ENCODE results near the gene IL17B. TPM values are rescaled to one million over a fixed set of nuclear protein-coding genes. Genes with fewer than 3 reads are reported as not detected.

Gene IL17B
- polyA plus RNA-seq, 1 donor (not counting 4 experiments of a cell fraction or from before 2014, with no cell fraction given) = not detected

DNA sequence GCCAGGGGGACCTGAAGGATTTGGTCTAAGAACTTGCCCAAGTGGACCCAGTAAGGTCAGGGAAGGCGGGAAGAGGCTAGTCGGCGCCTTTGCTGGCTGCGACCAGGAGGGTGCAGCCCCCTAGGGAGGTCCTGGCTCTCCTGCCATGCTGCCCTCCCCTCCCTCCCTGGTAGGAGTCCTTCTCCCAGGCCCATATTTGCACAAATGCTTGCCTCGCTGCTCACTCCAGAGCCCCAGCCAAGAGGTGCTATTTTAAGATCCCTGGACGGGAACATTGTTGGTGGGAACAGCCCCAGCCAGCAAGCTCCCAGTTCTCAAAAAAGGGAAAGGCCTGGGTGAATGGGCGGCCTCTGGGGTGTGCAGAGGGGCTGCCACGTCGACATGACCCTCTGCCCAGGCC lies 4.3 kb upstream of the IL17B start:
- H3K36me3 ChIP-seq (ENCODE audit: control insufficient read depth in 2 of 2, extremely low read depth in 1 of 2, insufficient read depth in 2 of 2, low read length in 2 of 2) = no peaks in the 10 kb centered on the region
- no peak overlapping the region for H3K27ac ChIP-seq (ENCODE audit: control insufficient read depth, insufficient read depth, low read length)
- H3K27me3 ChIP-seq (ENCODE audit: control insufficient read depth, extremely low read depth, insufficient read depth, low read length) = no peaks in the 10 kb centered on the region
- H3K9ac ChIP-seq (ENCODE audit: control insufficient read depth, extremely low read depth, insufficient read depth, low read length) = no peak overlapping the region
- H3K9me1 ChIP-seq (ENCODE audit: control insufficient read depth, extremely low read depth, insufficient read depth, low read length) = no peaks in the 10 kb centered on the region
- H3K4me1 ChIP-seq (ENCODE audit: control insufficient read depth, extremely low read depth, insufficient read depth, low read length) = peaks cover 3% of the 10 kb centered on the region
- H3K79me2 ChIP-seq (ENCODE audit: control insufficient read depth, insufficient read depth, low read length) = no peaks in the 10 kb centered on the region
- H4K20me1 ChIP-seq (ENCODE audit: control insufficient read depth, extremely low read depth, insufficient read depth, low read length) = no peaks in the 10 kb centered on the region
- FAIRE-seq (no peak), DNase-seq (ENCODE audit: low read depth, low spot score) (no peak)
- no peak overlapping the region for H3K4me2 ChIP-seq (ENCODE audit: control insufficient read depth, extremely low read depth, insufficient read depth, low read depth, low read length)
- no peak overlapping the region for H2AFZ ChIP-seq (ENCODE audit: control insufficient read depth, low read length)
- dilution Hi-C loops (cut with MboI; ENCODE audit: extremely low pct_ligation_motif_present, low sequenced_read_pairs) = no loop called here
- no peak overlapping the region for H3K4me3 ChIP-seq (ENCODE audit: control insufficient read depth in 2 of 3, extremely low read depth in 1 of 3, insufficient read depth in 2 of 3, low read depth in 1 of 3, low read length in 3 of 3)
- TF ChIP-seq, protein P1, sequence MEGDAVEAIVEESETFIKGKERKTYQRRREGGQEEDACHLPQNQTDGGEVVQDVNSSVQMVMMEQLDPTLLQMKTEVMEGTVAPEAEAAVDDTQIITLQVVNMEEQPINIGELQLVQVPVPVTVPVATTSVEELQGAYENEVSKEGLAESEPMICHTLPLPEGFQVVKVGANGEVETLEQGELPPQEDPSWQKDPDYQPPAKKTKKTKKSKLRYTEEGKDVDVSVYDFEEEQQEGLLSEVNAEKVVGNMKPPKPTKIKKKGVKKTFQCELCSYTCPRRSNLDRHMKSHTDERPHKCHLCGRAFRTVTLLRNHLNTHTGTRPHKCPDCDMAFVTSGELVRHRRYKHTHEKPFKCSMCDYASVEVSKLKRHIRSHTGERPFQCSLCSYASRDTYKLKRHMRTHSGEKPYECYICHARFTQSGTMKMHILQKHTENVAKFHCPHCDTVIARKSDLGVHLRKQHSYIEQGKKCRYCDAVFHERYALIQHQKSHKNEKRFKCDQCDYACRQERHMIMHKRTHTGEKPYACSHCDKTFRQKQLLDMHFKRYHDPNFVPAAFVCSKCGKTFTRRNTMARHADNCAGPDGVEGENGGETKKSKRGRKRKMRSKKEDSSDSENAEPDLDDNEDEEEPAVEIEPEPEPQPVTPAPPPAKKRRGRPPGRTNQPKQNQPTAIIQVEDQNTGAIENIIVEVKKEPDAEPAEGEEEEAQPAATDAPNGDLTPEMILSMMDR (optimal IDR thresholded peaks at IDR 0.05 in 1 of 3, IDR thresholded peaks at IDR 0.05 in 1 of 3, conservative IDR thresholded peaks at IDR 0.05 in 1 of 3; ENCODE audit: extremely low read depth in 1 of 3, insufficient read depth in 2 of 3, low read length in 3 of 3) = no peak
- TF ChIP-seq EZH2 (IDR thresholded peaks at IDR 0.05; ENCODE audit: low read length) = no peak
- H3K9me3 ChIP-seq (ENCODE audit: control insufficient read depth, low read depth, low read length) = no peaks in the 10 kb centered on the region

- Histone ChIP-seq H3K79me2 (ENCODE audit: control insufficient read depth, insufficient read depth, low read length) (no peaks in the 10 kb centered on the region), H3K9me3 (ENCODE audit: control insufficient read depth, low read depth, low read length) (no peaks in the 10 kb centered on the region), H3K4me2 (ENCODE audit: control insufficient read depth, extremely low read depth, insufficient read depth, low read depth, low read length) (no peak overlapping the region), H3K27me3 (ENCODE audit: control insufficient read depth, extremely low read depth, insufficient read depth, low read length) (no peaks in the 10 kb centered on the region), H4K20me1 (ENCODE audit: control insufficient read depth, extremely low read depth, insufficient read depth, low read length) (no peaks in the 10 kb centered on the region), H3K9me1 (ENCODE audit: control insufficient read depth, extremely low read depth, insufficient read depth, low read length) (no peaks in the 10 kb centered on the region), H3K27ac (ENCODE audit: control insufficient read depth, insufficient read depth, low read length) (no peak overlapping the region), H3K9ac (ENCODE audit: control insufficient read depth, extremely low read depth, insufficient read depth, low read length) (no peak overlapping the region), H3K36me3 (ENCODE audit: control insufficient read depth in 2 of 2, extremely low read depth in 1 of 2, insufficient read depth in 2 of 2, low read length in 2 of 2) (no peaks in the 10 kb centered on the region), H3K4me1 (ENCODE audit: control insufficient read depth, extremely low read depth, insufficient read depth, low read length) (peaks cover 4% of the 10 kb centered on the region), H2AFZ (ENCODE audit: control insufficient read depth, low read length) (no peak overlapping the region), H3K4me3 (ENCODE audit: control insufficient read depth in 2 of 3, extremely low read depth in 1 of 3, insufficient read depth in 2 of 3, low read depth in 1 of 3, low read length in 3 of 3) (no peak overlapping the region)
- FAIRE-seq = no peak
- DNase-seq (ENCODE audit: low read depth, low spot score) = no peak
- TF ChIP-seq EZH2 (IDR thresholded peaks at IDR 0.05; ENCODE audit: low read length) = no peak
- TF ChIP-seq, protein P1 (optimal IDR thresholded peaks at IDR 0.05 in 1 of 3, IDR thresholded peaks at IDR 0.05 in 1 of 3, conservative IDR thresholded peaks at IDR 0.05 in 1 of 3; ENCODE audit: extremely low read depth in 1 of 3, insufficient read depth in 2 of 3, low read length in 3 of 3) = no peak
- dilution Hi-C loops (cut with MboI; ENCODE audit: extremely low pct_ligation_motif_present, low sequenced_read_pairs) = no loop called here
Measured at GRCh38 chr5:149382517-149383220, 3.6 kb upstream of the IL17B start.

Measured in keratinocyte (primary cell).